ENCODE data around the gene AP1S3.

- TF ChIP-seq EZH2phosphoT487 (IDR thresholded peaks at IDR 0.05; ENCODE audit: borderline replicate concordance, low read length) (no peak), CTCF (conservative IDR thresholded peaks at IDR 0.05; ENCODE audit: low read depth, low read length) (no peak), EZH2 (IDR thresholded peaks at IDR 0.05; ENCODE audit: low read length, unreplicated experiment) (no peak)
Observed at GRCh38 chr2:223767341-223767740, 70.0 kb downstream of the AP1S3 start.

All from PC-3 (cell line).